Activated naive CD8-positive, alpha-beta T cell (primary cell): ENCODE measurements around the gene FCMR.
A peak's percentile ranks its signal among the peaks of the same experiment; 100 is the strongest.
"Not testable (repeated sequence)": the region's sequence is repeated elsewhere in the genome, so short reads cannot be mapped to it uniquely, and the experiment has no call there.

Source experiments
- H3K27ac Mint-ChIP-seq: one replicate; pipeline ENCODE4 v1.8.0; 2021; ENCODE audit warnings: mixed read lengths
- H3K27me3 Mint-ChIP-seq: one replicate; pipeline ENCODE4 v1.8.0; 2021; ENCODE audit warnings: mixed read lengths
- H3K36me3 Mint-ChIP-seq: one replicate; pipeline ENCODE4 v1.8.0; 2021; ENCODE audit warnings: mixed read lengths
- H3K4me1 Mint-ChIP-seq: one replicate; pipeline ENCODE4 v1.8.0; 2021; ENCODE audit warnings: low read depth, mixed read lengths
- H3K4me3 Mint-ChIP-seq: one replicate; pipeline ENCODE4 v1.8.0; 2021; ENCODE audit warnings: mild to moderate bottlenecking, mixed read lengths
- H3K9me3 Mint-ChIP-seq: one replicate; pipeline ENCODE4 v1.8.0; 2021; ENCODE audit warnings: low read depth, mixed read lengths

FCMR gene

DNA sequence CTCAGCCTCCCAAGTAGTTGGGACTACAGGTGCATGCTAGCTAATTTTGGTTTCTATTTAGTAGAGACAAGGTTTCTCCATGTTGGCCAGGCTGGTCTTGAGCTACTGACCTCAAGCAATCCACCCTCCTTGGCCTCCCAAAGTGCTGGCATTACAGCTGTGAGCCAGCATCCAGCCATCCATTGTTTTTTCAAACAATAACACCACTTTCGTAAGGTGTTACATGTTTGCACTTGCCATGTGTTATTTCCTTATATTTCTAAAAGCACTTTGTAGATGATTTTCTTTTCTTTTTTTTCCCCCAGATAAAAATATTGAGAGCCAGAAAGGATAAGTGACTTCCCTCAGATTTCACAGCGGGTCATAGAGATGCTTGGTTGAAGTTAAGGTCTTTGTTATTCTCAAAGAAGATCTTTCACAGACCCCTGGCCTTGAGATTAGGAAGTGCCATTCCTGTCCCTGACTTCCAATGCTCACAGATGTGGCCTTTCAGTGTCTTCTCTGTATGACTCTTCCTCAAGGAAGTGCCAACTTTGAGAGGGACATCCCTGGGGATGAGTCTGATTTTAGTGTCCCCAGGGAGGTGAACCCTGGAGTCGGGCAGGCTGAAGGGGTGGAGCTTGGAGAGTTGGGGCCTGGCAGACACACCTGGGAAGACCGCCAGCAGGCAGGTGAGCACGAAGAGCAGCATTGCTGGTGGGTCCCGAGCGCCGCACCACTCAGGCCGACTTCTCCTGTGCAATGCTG, 18.3 kb upstream of the FCMR start:
- H3K27ac Mint-ChIP-seq: no peak overlapping the region
- H3K27me3 Mint-ChIP-seq: peaks cover 2% of the 10 kb centered on the region
- H3K36me3 Mint-ChIP-seq: no peaks in the 10 kb centered on the region
- no peak overlapping the region for H3K4me3 Mint-ChIP-seq
- H3K9me3 Mint-ChIP-seq: no peaks in the 10 kb centered on the region
- no peaks in the 10 kb centered on the region for H3K4me1 Mint-ChIP-seq

DNA sequence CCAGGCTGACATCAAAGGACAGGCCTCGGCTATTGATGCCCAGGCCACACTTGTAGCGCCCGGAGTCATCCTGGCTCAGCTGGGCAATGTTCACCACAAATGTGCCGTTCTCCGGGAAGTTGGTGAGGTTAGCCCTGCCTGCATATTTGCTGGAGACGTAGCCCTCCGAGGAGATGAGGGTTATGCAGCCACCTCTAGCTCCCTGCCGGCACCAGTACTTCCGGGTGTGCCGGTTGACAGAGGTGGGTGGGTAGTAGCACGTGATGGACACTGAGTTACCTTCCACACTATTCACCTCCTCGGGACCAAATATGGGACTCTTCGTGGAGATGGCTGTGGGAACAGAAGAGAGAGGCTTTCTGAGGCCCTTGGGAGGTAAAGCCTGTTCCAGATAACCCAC, 17.4 kb upstream of the FCMR start:
- Mint-ChIP-seq H3K36me3 (no peaks in the 10 kb centered on the region), H3K27me3 (no peaks in the 10 kb centered on the region), H3K27ac (no peak overlapping the region), H3K4me3 (no peak overlapping the region), H3K4me1 (no peaks in the 10 kb centered on the region), H3K9me3 (no peaks in the 10 kb centered on the region)

DNA sequence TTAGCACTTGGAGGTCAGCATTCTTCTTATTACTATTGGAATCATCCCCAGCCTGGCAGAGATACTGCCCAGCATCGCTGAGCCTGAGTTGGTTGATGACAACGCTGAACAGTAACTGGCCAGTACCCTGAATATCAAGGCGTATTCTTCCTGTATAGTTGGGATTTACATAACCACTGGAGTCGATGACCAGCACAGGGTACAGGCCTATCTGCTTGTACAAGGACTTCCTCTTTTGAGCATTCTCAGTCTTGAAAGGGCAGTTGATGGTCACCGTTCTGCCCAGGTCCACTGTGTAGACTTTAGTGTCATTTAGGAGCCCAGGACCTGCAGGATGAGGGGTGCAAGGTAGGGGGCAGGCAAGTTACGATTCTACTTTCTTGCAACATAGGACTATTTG, 15.7 kb upstream of the FCMR start:
- no peak overlapping the region for H3K27ac Mint-ChIP-seq
- H3K4me1 Mint-ChIP-seq: peaks cover 10% of the 10 kb centered on the region
- no peak overlapping the region for H3K4me3 Mint-ChIP-seq
- no peaks in the 10 kb centered on the region for H3K9me3 Mint-ChIP-seq
- no peaks in the 10 kb centered on the region for H3K36me3 Mint-ChIP-seq
- no peaks in the 10 kb centered on the region for H3K27me3 Mint-ChIP-seq

DNA sequence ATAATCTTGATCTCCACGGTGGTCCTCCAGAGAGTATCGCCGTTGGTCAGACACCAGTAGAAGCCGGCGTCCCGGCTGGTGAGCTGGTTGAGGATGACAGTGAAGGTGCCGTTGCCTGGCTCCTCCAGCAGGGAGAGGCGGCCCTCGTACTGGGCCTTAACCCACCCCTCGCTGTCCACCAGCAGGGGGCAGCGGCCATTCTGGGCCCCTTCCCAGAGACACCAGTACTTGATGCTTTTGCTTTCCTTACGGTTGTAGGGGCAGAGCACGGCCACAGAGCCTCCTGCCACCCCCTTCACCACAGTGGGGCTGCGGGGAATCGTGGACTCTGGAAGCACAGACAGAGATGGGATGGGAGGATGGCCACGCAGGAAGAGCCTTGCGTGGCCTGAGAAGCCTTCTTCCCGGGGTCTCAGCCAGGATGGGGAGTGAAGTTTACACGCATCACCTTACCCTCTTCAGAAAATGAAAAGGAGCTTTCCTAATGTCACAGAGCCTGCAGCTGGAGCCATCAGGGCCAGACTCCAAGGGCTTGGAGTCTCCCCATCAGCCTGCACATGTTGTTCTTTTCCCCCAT, 13.8 kb upstream of the FCMR start:
- H3K27ac Mint-ChIP-seq: no peak overlapping the region
- H3K4me3 Mint-ChIP-seq: no peak overlapping the region
- no peaks in the 10 kb centered on the region for H3K9me3 Mint-ChIP-seq
- H3K36me3 Mint-ChIP-seq: no peaks in the 10 kb centered on the region
- peaks cover 26% of the 10 kb centered on the region for H3K4me1 Mint-ChIP-seq
- H3K27me3 Mint-ChIP-seq: no peaks in the 10 kb centered on the region

DNA sequence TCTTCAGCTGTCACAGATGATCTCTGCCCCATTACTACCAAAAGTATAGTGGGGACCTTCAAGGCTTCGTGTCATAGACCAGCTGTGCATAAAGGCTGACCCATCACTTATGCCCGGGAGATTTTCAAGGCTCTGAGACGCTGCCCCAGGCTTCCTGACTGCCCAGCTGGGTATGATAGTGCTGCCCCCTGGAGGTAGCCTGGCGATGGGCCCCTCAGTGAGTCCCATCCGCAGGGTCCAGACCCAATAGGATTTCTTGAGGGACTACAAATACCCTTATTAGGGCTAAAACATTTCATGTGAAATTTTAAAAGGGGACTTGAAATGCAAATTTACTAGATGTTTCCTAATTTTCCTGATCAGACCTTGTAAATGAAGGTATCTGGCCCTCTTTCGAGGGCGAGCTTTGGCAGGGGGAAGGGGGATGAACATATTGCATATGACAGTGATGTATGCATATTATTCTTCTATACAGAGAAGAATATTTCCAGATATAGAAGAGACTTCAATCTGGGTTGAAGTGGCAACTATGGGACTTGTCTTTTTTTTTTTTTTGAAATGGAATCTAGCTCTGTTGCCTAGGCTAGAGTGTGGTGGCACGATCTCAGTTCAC, 11.7 kb upstream of the FCMR start:
- H3K27ac Mint-ChIP-seq: peak overlapping the region; percentile 3
- peaks cover 44% of the 10 kb centered on the region for H3K4me1 Mint-ChIP-seq
- H3K36me3 Mint-ChIP-seq: no peaks in the 10 kb centered on the region
- H3K4me3 Mint-ChIP-seq: no peak overlapping the region
- H3K9me3 Mint-ChIP-seq: no peaks in the 10 kb centered on the region
- H3K27me3 Mint-ChIP-seq: no peaks in the 10 kb centered on the region

DNA sequence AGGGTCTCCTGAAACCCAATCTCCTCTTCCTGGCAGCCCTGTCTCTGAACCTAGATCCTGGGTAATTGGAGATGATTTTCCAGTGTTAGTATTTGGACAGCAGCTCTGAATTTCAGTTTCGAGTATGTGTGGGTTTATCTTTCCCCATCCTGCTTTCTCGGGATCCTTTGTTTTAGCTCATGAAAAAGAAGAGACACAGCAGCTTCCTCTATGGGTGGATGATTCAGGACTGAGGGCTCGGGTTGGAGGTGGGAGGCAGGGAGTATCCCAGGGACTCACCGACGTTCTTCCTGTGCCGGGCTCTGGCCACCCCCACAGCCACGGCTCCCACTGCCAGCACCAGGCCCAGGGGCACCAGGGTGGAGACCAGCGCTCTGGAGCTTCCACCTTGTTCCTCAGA, 10.4 kb upstream of the FCMR start:
- Mint-ChIP-seq H3K4me3 (no peak overlapping the region), H3K27me3 (no peaks in the 10 kb centered on the region), H3K36me3 (no peaks in the 10 kb centered on the region), H3K27ac (no peak overlapping the region), H3K9me3 (no peaks in the 10 kb centered on the region), H3K4me1 (peaks cover 56% of the 10 kb centered on the region)

DNA sequence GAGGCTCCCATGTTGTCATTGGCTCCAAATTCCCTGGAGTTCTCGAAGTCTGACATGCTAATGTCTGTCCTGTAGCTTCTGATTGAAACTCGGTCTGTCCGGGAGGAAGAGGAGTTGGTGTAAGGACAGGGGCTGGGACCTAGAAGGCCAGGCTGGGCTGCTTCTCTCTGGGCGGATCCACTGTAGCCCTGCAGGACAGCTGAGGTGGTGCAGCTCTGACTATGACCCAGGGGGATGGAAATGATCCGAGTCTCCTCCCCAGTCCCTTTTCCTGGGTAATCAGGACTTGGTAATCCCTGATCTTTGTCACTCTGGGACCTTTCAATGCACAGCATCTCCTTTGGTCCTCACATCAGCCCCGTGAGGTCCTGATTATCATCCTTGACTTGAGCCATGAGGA, 10.0 kb upstream of the FCMR start:
- no peaks in the 10 kb centered on the region for H3K9me3 Mint-ChIP-seq
- no peak overlapping the region for H3K4me3 Mint-ChIP-seq
- peaks cover 58% of the 10 kb centered on the region for H3K4me1 Mint-ChIP-seq
- no peaks in the 10 kb centered on the region for H3K36me3 Mint-ChIP-seq
- no peaks in the 10 kb centered on the region for H3K27me3 Mint-ChIP-seq
- peak overlapping the region; percentile 22 for H3K27ac Mint-ChIP-seq

DNA sequence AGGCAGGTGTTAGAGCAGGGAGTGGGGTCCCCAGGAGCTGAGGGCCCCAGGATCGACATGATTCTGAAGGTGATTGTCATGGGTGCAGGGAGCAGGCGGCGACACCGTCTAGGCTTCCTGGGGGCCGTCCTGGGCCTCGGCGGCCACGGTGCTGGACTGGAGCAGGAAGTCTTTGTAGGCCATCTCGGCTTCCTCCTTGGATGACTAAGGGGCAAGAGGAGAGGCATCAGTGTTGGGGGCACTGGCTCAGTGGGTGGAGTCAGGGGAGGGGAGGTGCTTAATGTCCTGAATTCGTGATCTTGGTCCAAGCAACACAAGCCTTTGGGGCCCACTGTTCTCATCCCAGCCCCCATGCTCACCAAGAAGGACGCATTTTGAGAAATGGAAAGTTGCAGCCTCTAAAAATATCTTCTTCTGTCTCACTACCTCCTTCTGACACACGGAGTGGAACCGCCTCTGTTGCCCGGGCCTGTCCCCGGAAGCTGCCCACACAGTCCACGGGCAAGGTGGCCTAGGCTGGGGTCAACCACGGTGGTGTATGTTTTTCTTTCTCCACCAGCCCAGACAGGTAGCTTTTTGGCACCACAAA, 8.6 kb upstream of the FCMR start:
- Mint-ChIP-seq H3K4me1 (peaks cover 63% of the 10 kb centered on the region), H3K4me3 (peak overlapping the region; percentile 61), H3K27ac (peak overlapping the region; percentile 94), H3K9me3 (no peaks in the 10 kb centered on the region), H3K27me3 (no peaks in the 10 kb centered on the region), H3K36me3 (no peaks in the 10 kb centered on the region)

DNA sequence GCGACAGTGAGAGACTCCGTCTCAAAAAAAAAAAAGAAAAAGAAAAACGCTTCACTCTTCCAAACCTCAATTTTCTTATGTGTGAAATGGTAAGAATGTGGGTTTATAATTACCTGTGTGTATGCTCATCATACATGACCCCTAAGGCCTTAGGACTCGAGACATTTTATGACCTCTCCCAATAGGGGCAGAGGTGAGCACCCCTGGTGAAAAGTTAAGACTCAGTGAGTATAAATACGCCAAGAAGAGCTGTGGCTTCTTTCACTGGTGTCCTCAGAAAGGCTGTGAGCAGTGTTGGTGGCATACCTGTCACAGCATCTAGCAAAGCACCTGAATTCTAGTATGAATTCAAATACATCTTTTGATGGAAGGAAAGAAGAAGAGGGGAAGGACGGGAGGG, 7.8 kb upstream of the FCMR start:
- Mint-ChIP-seq H3K9me3 (no peaks in the 10 kb centered on the region), H3K36me3 (no peaks in the 10 kb centered on the region), H3K4me3 (peak overlapping the region; percentile 61), H3K27ac (peak overlapping the region; percentile 94), H3K27me3 (no peaks in the 10 kb centered on the region), H3K4me1 (peaks cover 63% of the 10 kb centered on the region)

DNA sequence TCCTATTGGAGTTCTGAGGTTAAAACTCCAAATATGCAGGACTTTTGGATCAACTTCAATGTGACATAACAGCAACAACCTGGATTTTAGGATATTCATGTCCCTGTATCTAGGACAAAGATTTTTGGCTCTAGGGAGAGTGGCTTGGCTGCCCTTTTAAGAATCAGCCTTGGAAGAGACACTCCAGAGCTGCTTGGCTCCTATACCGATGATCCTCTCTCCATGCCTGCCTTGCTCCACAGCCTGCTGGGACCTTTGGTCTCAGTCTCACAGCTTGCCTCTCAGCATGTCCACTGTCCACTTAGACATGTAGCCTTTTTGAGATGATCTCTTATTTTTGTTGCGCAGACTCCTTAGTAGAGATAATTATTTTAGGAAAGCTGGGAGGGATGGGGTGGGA, 4.5 kb upstream of the FCMR start:
- peaks cover 47% of the 10 kb centered on the region for H3K4me1 Mint-ChIP-seq
- peak overlapping the region; percentile 18 for H3K27ac Mint-ChIP-seq
- no peak overlapping the region for H3K4me3 Mint-ChIP-seq
- no peaks in the 10 kb centered on the region for H3K9me3 Mint-ChIP-seq
- H3K36me3 Mint-ChIP-seq: no peaks in the 10 kb centered on the region
- H3K27me3 Mint-ChIP-seq: no peaks in the 10 kb centered on the region

DNA sequence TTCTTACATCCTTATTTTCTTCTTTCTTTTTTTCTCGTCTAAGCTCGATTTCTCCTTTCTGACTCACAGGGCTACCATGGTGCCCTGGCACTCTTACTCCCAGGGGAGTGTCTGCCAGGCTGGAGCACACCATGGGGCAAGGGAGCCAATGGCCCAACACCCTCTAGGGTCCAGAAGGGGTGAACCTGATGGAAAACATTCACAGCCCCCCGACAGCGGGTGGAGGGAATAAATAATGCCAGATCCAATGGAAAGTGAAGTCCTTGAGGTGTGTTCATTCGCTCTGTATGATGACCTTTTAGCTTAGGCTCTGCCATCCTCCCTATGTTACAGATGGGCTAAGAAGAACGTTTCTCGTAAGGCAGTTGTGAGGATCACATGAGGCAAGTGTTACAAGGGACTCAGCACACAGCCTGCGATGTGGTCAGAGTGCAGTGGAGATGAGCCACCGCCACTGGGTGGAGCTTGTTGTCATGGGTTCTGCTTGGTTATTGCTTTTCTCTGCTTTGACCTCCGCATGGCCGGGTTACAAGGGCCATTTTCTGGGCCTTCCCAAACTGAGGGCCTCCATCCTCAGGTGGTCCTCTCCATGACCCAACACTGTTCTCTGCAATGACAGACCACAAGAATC, 3.5 kb upstream of the FCMR start:
- no peaks in the 10 kb centered on the region for H3K27me3 Mint-ChIP-seq
- no peaks in the 10 kb centered on the region for H3K9me3 Mint-ChIP-seq
- no peak overlapping the region for H3K27ac Mint-ChIP-seq
- no peaks in the 10 kb centered on the region for H3K36me3 Mint-ChIP-seq
- peaks cover 47% of the 10 kb centered on the region for H3K4me1 Mint-ChIP-seq
- no peak overlapping the region for H3K4me3 Mint-ChIP-seq

DNA sequence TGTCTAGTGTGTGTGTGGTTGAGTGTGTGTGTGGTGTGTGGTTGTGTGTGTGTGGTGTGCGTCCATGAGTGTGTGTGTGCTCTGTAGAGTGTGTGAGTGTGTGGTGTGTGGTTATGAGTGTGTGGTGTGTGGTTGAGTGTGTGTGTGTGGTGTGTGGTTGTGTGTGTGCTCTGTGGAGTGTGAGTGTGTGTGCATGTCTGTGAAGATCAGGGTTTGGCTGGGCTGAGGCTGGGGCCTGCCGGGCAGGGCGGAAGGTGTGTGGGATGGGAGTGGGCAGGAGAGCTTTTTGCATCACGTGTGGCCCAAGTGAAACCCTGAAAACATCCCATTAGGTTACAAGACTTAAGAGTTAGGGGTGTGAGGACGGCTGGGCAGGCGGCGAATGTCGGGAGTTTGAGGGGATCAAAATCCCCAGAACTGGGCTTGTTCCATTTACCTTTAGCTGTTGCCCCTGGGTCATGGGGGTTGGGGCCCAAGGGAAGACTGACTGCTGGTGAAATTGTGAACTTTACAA, 2.9 kb upstream of the FCMR start:
- peaks cover 3% of the 10 kb centered on the region for H3K36me3 Mint-ChIP-seq
- H3K27ac Mint-ChIP-seq: no peak overlapping the region
- no peaks in the 10 kb centered on the region for H3K27me3 Mint-ChIP-seq
- H3K4me3 Mint-ChIP-seq: no peak overlapping the region
- no peaks in the 10 kb centered on the region for H3K9me3 Mint-ChIP-seq
- peaks cover 46% of the 10 kb centered on the region for H3K4me1 Mint-ChIP-seq

DNA sequence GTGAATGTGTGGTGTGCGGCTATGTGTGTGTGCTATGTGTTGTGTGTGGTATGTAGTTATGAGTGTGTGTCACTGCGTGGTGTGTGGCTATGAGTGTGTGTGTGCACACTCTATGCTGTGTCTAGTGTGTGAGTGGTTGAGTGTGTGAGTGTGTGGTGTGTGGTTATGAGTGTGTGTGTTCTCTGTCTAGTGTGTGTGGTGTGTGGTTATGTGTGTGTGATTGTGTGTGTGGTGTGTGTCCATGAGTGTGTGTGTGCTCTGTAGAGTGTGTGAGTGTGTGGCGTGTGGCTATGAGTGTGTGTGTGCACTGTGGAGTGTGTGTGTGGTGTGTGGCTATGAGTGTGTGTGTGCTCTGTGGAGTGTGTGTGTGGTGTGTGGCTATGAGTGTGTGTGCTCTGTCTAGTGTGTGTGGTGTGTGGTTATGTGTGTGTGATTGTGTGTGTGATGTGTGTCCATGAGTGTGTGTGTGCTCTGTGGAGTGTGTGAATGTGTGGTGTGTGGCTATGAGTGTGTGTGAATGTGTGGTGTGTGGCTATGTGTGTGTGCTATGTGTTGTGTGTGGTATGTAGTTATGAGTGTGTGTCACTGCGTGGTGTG, 2.3 kb upstream of the FCMR start:
- H3K27ac Mint-ChIP-seq, H3K27me3 Mint-ChIP-seq, H3K4me3 Mint-ChIP-seq, H3K36me3 Mint-ChIP-seq, H3K9me3 Mint-ChIP-seq: not testable (repeated sequence)
- H3K4me1 Mint-ChIP-seq: peaks cover 45% of the 10 kb centered on the region

DNA sequence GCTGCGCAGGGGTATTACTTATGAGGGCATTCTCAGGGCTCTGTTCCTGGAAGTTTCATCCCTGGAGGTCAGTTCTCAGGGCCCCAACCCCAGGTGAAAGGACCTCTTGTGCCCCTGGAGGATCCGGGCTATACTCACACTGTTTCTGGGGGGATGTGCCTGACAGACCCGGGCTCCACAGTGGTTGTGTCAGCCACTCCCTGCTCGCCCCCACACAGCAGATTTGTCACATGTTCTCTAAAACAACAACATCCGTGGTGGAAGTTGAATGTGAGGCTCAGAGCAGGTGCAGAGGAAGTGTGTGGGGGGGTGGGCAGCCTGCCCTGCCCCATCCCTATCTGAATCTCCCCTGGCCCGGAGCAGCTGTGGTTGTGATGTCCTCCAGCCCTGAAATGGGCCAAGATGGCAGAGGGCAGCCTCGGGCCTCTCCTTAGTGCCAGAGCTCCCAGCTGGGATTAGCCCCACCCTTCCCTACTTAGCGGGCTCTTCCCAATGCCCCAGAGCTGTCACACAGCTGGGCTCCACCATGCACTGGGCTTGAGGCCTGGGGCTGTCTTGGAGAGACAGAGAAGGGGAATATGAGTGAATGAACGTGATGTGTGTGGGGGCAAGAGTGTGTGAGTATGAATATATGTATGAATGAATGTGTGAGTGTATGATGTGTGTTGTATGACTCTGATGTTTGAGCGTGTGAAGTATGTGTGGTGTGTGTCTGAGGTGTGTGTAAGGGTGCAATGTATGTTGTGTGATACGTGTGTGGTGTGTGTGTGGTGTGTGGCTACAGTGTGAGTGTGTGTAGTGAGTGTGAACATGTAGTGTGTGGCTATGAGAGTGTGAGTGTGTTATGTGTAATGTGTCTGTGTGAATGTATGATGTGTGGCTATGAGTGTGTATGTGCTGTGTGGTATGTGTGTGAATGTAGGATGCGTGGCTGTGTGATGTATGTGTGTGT, 1.5 kb upstream of the FCMR start:
- Mint-ChIP-seq H3K36me3 (peaks cover 3% of the 10 kb centered on the region), H3K27ac (no peak overlapping the region), H3K4me1 (peaks cover 45% of the 10 kb centered on the region), H3K27me3 (no peaks in the 10 kb centered on the region), H3K9me3 (no peaks in the 10 kb centered on the region), H3K4me3 (no peak overlapping the region)
